ENCODE measurements around the gene FBXL15.

DNA sequence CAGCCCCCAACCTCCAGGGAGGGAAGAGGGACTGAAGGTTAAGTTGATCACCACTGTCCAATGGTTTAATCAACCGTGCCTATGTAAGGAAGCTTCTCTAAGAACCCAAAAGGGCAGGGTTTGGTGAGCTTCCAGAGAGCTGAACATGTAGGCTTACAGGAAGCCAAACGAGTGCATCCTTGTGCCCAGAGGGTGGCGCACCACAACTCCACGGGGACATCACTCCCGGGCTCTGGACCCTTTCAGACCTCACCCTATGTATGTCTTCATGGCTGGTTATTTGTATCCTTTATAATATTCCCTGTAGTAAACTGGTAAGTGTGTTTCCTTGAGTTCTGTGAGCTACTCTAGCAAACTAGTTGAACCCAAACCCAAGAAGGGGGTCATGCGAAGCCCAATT is 36.6 kb upstream of the FBXL15 start:
- TF ChIP-seq SUZ12 (IDR thresholded peaks at IDR 0.05; ENCODE audit: extremely low read depth, insufficient read depth, insufficient read length), result no peak
- no peak for TF ChIP-seq ZNF274 (IDR thresholded peaks at IDR 0.05; ENCODE audit: low read depth, low read length)
